Measurements from ENCODE around the gene ATP7A.
"Not testable (repeated sequence)": the region's sequence is repeated elsewhere in the genome, so short reads cannot be mapped to it uniquely, and the experiment has no call there.

Gene ATP7A

DNA sequence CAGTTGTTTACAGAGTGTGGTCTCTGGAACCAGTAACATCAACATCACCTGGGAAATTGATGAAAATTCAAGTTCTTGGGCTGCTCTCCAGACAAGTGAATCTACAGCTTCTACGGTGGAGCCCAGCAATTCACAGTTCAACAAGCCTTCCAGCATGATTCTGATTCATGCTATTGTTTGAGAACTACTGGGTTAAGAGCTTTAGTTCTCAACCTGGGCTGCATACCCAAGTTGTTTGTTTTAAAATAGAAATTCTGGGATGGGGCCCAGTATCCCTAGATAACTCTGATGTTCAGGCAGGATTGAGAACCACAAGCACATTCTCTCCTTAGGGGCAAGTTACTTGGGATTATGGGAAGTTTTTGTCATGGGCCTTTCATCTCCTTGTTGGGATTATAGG lies 155.6 kb downstream of the ATP7A start:
- Histone ChIP-seq H3K9me3 (ENCODE audit: low read depth, low read length) (no peaks in the 10 kb centered on the region), H3K36me3 (ENCODE audit: insufficient read depth, low read length) (no peaks in the 10 kb centered on the region), H3K27ac (no peak overlapping the region), H3K4me3 (no peak overlapping the region), H3K9ac (ENCODE audit: insufficient read length) (no peak overlapping the region)
- DNase-seq (ENCODE audit: low read depth, low spot score) = no peak
- TF ChIP-seq POLR2AphosphoS5 (IDR thresholded peaks at IDR 0.05; ENCODE audit: borderline replicate concordance, low read depth, low read length) = no peak
- no peak for TF ChIP-seq FOXP2 (optimal IDR thresholded peaks at IDR 0.05; ENCODE audit: control extremely low read depth, extremely low read length, insufficient read depth)
- no peak for TF ChIP-seq EZH2 (IDR thresholded peaks at IDR 0.05)

DNA sequence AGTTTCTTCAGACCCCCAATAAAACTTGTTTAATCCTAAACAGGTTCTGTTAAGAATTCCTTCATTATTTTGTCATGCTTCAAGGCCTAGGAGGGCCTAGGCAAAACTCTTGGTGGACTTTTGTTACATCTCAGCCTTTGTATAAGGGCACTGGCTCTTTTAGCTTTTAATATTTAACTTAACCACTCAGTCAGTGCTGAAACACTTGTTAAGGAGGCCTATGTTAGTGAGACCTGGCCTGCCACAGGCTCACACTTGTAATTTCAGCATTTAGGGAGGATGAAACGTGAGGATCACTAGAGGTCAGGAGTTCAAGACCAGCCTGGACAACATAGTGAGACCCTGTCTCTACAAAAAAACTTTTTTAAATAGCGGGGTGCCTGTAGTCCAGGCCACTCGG lies 160.8 kb downstream of the ATP7A start:
- H3K4me3 ChIP-seq = no peak overlapping the region
- TF ChIP-seq POLR2AphosphoS5 (IDR thresholded peaks at IDR 0.05; ENCODE audit: borderline replicate concordance, low read depth, low read length) (no peak), FOXP2 (optimal IDR thresholded peaks at IDR 0.05; ENCODE audit: control extremely low read depth, extremely low read length, insufficient read depth) (no peak), EZH2 (IDR thresholded peaks at IDR 0.05) (no peak)
- no peaks in the 10 kb centered on the region for H3K36me3 ChIP-seq (ENCODE audit: insufficient read depth, low read length)
- no peaks in the 10 kb centered on the region for H3K9me3 ChIP-seq (ENCODE audit: low read depth, low read length)
- no peak overlapping the region for H3K27ac ChIP-seq
- H3K9ac ChIP-seq (ENCODE audit: insufficient read length) = no peak overlapping the region
- no peak for DNase-seq (ENCODE audit: low read depth, low spot score)

DNA sequence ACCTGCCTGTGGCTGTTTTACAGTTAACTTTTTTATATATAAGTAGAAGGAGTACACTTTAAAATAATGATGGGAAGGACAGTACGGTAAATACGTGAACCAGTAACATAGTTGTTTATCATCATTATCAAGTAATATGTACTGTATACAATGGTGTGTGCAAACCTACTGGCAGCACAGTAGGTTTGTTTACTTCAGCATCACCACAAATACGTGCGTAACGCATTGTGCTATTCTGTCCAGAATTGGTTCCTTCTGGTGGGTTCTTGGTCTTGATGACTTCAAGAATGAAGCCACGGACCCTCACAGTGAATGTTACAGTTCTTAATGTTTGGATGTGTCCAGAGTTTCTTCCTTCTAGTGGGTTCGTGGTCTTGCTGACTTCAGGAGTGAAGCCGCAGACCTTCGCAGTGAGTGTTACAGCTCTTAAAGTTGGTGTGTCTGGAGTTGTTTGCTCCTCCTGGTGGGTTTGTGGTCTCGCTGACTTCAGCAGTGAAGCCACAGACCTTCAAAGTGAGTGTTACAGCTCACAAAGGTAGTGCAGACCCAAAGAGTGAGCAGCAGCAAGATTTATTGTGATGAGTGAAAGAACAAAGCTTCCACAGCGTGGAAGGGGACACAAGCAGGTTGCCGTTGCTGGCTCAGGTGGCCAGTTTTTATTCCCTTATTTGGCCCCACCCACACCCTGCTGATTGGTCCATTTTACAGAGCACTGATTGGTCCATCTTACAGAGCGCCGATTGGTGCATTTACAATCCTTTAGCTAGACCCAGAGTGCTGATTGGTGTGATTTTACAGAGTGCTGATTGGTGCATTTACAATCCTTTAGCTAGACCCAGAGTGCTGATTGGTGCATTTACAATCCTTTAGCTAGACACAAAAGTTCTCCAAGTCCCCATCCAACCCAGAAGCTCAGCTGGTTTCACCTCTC lies 162.9 kb downstream of the ATP7A start:
- not testable (repeated sequence) for H3K4me3 ChIP-seq; DNase-seq (ENCODE audit: low read depth, low spot score); H3K27ac ChIP-seq; H3K9me3 ChIP-seq (ENCODE audit: low read depth, low read length); H3K36me3 ChIP-seq (ENCODE audit: insufficient read depth, low read length); H3K9ac ChIP-seq (ENCODE audit: insufficient read length)

DNA sequence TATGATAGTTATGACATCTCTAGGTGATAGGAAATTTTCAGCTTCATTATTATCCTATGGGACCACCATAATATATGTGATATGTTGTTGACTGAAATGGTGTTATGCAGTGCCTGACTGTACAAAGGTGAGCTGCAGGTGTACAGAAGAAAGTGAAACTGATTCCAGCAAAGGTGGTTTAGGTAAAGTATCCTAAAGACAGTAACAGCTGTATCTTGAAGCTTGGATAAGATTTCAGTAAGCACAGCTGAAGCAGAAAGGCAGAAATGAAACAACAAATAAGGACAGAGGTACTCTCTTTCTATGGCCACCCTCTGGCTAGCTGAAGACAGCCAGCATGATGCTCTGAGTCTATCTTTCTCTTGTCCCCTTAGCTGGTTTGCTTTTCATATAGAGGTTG lies 163.6 kb downstream of the ATP7A start:
- Histone ChIP-seq H3K9ac (ENCODE audit: insufficient read length) (no peak overlapping the region), H3K27ac (no peak overlapping the region)
- no peak for TF ChIP-seq EZH2 (IDR thresholded peaks at IDR 0.05)
- TF ChIP-seq FOXP2 (optimal IDR thresholded peaks at IDR 0.05; ENCODE audit: control extremely low read depth, extremely low read length, insufficient read depth) = no peak

DNA sequence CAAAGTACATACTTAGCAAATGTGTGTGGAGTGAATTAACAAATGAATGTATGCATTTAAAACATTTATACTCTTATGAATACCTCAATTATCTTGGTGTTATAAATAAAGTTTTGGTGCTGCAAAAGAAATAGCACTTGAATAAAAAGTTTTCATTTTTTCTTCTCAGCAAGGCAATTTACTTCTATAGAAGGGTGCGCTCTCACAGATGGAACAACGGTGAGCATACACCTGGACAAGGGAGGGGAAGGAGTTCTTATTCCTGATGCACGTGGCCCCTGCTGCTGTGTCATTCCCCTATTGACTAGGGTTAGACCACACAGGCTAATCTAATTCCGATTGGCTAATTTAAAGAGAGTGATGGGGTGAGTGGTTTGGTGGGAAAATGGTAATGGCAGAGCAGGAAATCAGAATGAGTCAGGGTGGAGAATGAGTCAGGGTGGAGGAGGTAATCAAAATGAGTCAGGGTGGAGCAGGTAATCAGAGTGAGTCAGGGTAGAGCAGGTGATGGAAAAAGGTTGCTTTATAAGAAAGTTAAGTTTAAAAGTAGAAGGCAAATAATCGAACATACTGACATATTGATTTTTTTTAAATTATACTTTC lies 165.4 kb downstream of the ATP7A start:
- Histone ChIP-seq H3K4me3 (no peak overlapping the region), H3K27ac (no peak overlapping the region), H3K9ac (ENCODE audit: insufficient read length) (no peak overlapping the region), H3K36me3 (ENCODE audit: insufficient read depth, low read length) (no peaks in the 10 kb centered on the region), H3K9me3 (ENCODE audit: low read depth, low read length) (no peaks in the 10 kb centered on the region)
- no peak for DNase-seq (ENCODE audit: low read depth, low spot score)
- no peak for TF ChIP-seq FOXP2 (optimal IDR thresholded peaks at IDR 0.05; ENCODE audit: control extremely low read depth, extremely low read length, insufficient read depth)
- TF ChIP-seq POLR2AphosphoS5 (IDR thresholded peaks at IDR 0.05; ENCODE audit: borderline replicate concordance, low read depth, low read length) = no peak
- TF ChIP-seq EZH2 (IDR thresholded peaks at IDR 0.05) = no peak

More for the DNA sequence above, 163.6 kb downstream of the ATP7A start:
- no peak for DNase-seq (ENCODE audit: low read depth, low spot score)
- Histone ChIP-seq H3K9me3 (ENCODE audit: low read depth, low read length) (no peaks in the 10 kb centered on the region), H3K4me3 (no peak overlapping the region), H3K36me3 (ENCODE audit: insufficient read depth, low read length) (no peaks in the 10 kb centered on the region)

DNA sequence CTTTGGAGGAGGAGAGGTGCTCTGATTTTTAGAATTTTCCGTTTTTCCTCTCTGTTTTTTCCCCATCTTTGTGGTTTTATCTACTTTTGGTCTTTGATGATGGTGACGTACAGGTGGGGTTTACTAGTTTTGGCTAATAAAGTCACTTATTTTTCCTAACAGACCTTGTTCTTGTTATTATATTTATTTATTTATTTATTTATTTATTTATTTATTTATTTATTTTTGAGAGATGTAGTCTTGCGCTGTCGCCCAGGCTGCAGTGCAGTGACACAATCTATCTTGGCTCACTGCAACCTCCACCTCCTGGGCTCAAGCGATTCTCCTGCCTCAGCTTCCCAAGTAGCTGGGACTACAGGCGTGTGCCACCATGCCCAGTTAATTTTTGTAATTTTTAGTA lies 170.9 kb downstream of the ATP7A start:
- H3K4me3 ChIP-seq; H3K9ac ChIP-seq (ENCODE audit: insufficient read length): not testable (repeated sequence)

DNA sequence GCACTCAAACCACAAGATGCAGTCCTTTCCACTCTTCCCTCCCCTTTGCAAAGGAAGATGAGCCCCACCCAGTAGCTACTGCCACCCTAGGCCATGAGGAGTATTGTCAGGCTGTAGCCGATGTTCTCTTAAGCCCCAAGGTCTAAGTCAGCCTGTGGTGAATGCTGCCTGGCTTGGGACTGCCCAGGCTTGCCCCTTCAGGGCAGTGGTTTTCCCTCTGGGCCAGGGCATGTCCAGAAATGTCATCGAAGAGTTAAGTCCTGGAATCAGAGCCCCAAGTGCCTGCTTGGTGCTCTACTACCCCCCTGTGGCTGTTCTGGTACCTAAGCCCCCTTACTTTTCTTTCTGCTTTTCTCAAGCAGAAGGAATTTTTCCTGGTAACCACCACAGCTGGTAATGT lies 181.8 kb downstream of the ATP7A start:
- TF ChIP-seq FOXP2 (optimal IDR thresholded peaks at IDR 0.05; ENCODE audit: control extremely low read depth, extremely low read length, insufficient read depth) = no peak
- TF ChIP-seq EZH2 (IDR thresholded peaks at IDR 0.05) = no peak
- TF ChIP-seq POLR2AphosphoS5 (IDR thresholded peaks at IDR 0.05; ENCODE audit: borderline replicate concordance, low read depth, low read length) = no peak
- H3K36me3 ChIP-seq (ENCODE audit: insufficient read depth, low read length) = no peaks in the 10 kb centered on the region
- no peak overlapping the region for H3K9ac ChIP-seq (ENCODE audit: insufficient read length)
- no peak overlapping the region for H3K4me3 ChIP-seq
- no peak for DNase-seq (ENCODE audit: low read depth, low spot score)
- no peak overlapping the region for H3K27ac ChIP-seq
- H3K9me3 ChIP-seq (ENCODE audit: low read depth, low read length) = no peaks in the 10 kb centered on the region

More for the DNA sequence above, 170.9 kb downstream of the ATP7A start:
- not testable (repeated sequence) for H3K9me3 ChIP-seq (ENCODE audit: low read depth, low read length); DNase-seq (ENCODE audit: low read depth, low spot score); H3K36me3 ChIP-seq (ENCODE audit: insufficient read depth, low read length); H3K27ac ChIP-seq

DNA sequence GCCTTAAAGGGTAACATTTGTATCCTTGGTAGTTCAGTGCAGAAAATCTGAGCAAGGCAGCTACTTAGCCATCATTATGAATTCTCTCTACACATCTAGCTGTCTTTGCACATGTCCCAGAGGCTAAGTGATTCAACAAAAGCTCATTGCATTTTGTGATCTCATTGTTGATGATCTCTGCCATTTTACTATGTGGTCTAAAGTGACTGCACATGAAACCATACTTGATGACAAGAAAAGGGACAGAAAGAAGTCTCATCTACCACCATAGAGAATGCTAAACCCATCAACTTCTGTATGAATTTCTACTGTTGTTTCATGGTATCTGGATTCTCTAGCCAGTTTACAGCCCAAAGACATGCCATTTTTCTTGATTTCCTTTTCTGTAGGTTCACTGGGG lies 187.6 kb downstream of the ATP7A start:
- Histone ChIP-seq H3K9me3 (ENCODE audit: low read depth, low read length) (no peaks in the 10 kb centered on the region), H3K9ac (ENCODE audit: insufficient read length) (no peak overlapping the region), H3K36me3 (ENCODE audit: insufficient read depth, low read length) (no peaks in the 10 kb centered on the region), H3K4me3 (no peak overlapping the region), H3K27ac (no peak overlapping the region)
- DNase-seq (ENCODE audit: low read depth, low spot score) = no peak
- no peak for TF ChIP-seq POLR2AphosphoS5 (IDR thresholded peaks at IDR 0.05; ENCODE audit: borderline replicate concordance, low read depth, low read length)
- no peak for TF ChIP-seq EZH2 (IDR thresholded peaks at IDR 0.05)
- TF ChIP-seq FOXP2 (optimal IDR thresholded peaks at IDR 0.05; ENCODE audit: control extremely low read depth, extremely low read length, insufficient read depth) = no peak
